GM23338 (cell line): ENCODE measurements around the gene PPP1CB. TPM values are rescaled to one million over a fixed set of nuclear protein-coding genes. Genes with fewer than 3 reads are reported as not detected.

Experiments
- NANOG ChIP-seq: IDR thresholded peaks from 2 replicates; pipeline ENCODE4 v1.6.1; 2016; ENCODE audit warnings: antibody characterized with exemption, borderline replicate concordance
- POLR2AphosphoS5 ChIP-seq: IDR thresholded peaks from 2 replicates; pipeline ENCODE4 v1.6.1; 2016; ENCODE audit warnings: antibody characterized with exemption, low read depth
- REST ChIP-seq: IDR thresholded peaks from one replicate; pipeline ENCODE4 v1.6.1; 2018; ENCODE audit warnings: antibody characterized with exemption; ENCODE audit not compliant: unreplicated experiment
- ZNF114 ChIP-seq: fragments of 250-450 bp; sonication (Bioruptor Pico); IDR thresholded peaks from 2 replicates; pipeline ENCODE4 v1.5.0; 2020; ENCODE audit warnings: mild to moderate bottlenecking, moderate library complexity
- ZNF331 ChIP-seq: fragments of 250-450 bp; sonication (Bioruptor Pico); IDR thresholded peaks from 2 replicates; pipeline ENCODE4 v1.5.0; 2020; ENCODE audit warnings: low read depth, mild to moderate bottlenecking, moderate library complexity
- ZNF462 ChIP-seq: fragments of 250-450 bp; sonication (Bioruptor Pico); IDR thresholded peaks from 2 replicates; pipeline ENCODE4 v1.5.0; 2020; ENCODE audit warnings: mild to moderate bottlenecking, moderate library complexity
- polyA plus RNA-seq: library from polyadenylated mRNA; unstranded; fragments of >200 nt; fragmentation: Nextera tagmentation; extraction: Ambion mirVana; gene quantifications from 2 replicates; pipeline ENCODE4 v1.2.1, GENCODE V29; 2016
- total RNA-seq: library from RNA; depleted of rRNA; stranded (reverse); fragments of >200 nt; shearing (Covaris generic); gene quantifications from 2 replicates; pipeline ENCODE4 v1.2.3, GENCODE V29; 2014

The PPP1CB gene
- total and polyA plus RNA-seq, 2 experiments from 2014 or later: 103 to 118 TPM

- TF ChIP-seq ZNF462 (no peak), REST (no peak), ZNF114 (no peak), POLR2AphosphoS5 (no peak), NANOG (no peak), ZNF331 (CRISPR knock-in tag) (no peak)
These were observed 5.1 kb upstream of the PPP1CB start (continued) for GRCh38 chr2:28746429-28747111.
